Sigmoid colon (tissue), 7 donors: ENCODE results near the gene CACNB1. TPM values are rescaled to one million over a fixed set of nuclear protein-coding genes. Genes with fewer than 3 reads are reported as not detected.

Experiments
- DNase-seq: peaks from one replicate; pipeline ENCODE4 v3.0.0-alpha.2; 2019
- H3K27ac ChIP-seq, 4 donors: fragments of 200-600 bp; sonication (generic); one replicate each; pipeline ENCODE4 v1.5.1; 2016 to 2019; ENCODE audit warnings: mild to moderate bottlenecking in 1 of 4
- H3K27me3 ChIP-seq, 3 donors: fragments of 200-600 bp; sonication (generic); one replicate each; pipeline ENCODE4 v1.5.1; 2019; ENCODE audit warnings: mild to moderate bottlenecking in 1 of 3
- H3K36me3 ChIP-seq, 4 donors: fragments of 200-600 bp; sonication (generic); one replicate each; pipeline ENCODE4 v1.5.1; 2016 to 2019
- H3K4me1 ChIP-seq, 4 donors: fragments of 200-600 bp; sonication (generic); one replicate each; pipeline ENCODE4 v1.5.1; 2017 to 2019
- H3K4me3 ChIP-seq, 4 donors: fragments of 200-600 bp; sonication (generic); one replicate each; pipeline ENCODE4 v1.5.1; 2017 to 2019; ENCODE audit warnings: mild to moderate bottlenecking in 2 of 4, moderate library complexity in 1 of 4
- H3K9me3 ChIP-seq, 4 donors: fragments of 200-600 bp in 3 of 4; sonication (generic) in 3 of 4; one replicate each; pipeline versions ENCODE4 v1.5.1 to v1.6.1; 2013 to 2019
- CTCF ChIP-seq, 4 experiments: fragments of 450-650 bp in 3 of 4; fragments of 200-600 bp in 1 of 4; IDR thresholded peaks; one replicate each; pipeline ENCODE4 v1.5.1; 2016 to 2019; ENCODE audit warnings: antibody characterized with exemption in 4 of 4, mild to moderate bottlenecking in 3 of 4, moderate library complexity in 2 of 4
- EP300 ChIP-seq, 4 donors: sonication (generic); formaldehyde crosslinking; IDR thresholded peaks; one replicate each; pipeline ENCODE4 v1.6.1; 2017; ENCODE audit warnings: antibody characterized with exemption in 4 of 4
- POLR2A ChIP-seq, 2 donors: fragments of 450-650 bp; IDR thresholded peaks; one replicate each; pipeline ENCODE4 v1.6.1; 2016; ENCODE audit warnings: antibody characterized with exemption in 2 of 2, mild to moderate bottlenecking in 2 of 2, moderate library complexity in 2 of 2
- POLR2AphosphoS5 ChIP-seq, 4 donors: sonication (generic); formaldehyde crosslinking; IDR thresholded peaks; one replicate each; pipeline ENCODE4 v1.6.1; 2017; ENCODE audit warnings: antibody characterized with exemption in 4 of 4
- WGBS, 2 donors: extraction: QIAGEN DNeasy Blood & Tissue Kit; methylation state at CpG; one replicate each; pipeline ENCODE4 v1.1.7; 2013; 5-methylcytosine and 5-hydroxymethylcytosine counted together
- intact Hi-C: fragments of 100-400 bp; cut with DNase I; formaldehyde crosslinking; loops from one replicate; pipeline ENCODE4 v1.15.1; 2023
- polyA plus RNA-seq, 3 donors: library from polyadenylated mRNA; stranded (reverse); fragments of 200-250 nt; gene quantifications; one replicate each; pipeline ENCODE4 v1.2.3, GENCODE V29; 2013
- total RNA-seq, 4 donors: library from RNA; depleted of rRNA; stranded (reverse); fragments of >200 nt; gene quantifications; one replicate each; pipeline ENCODE4 v1.1.0, GENCODE V29; 2016
- donor health status: healthy with polysubstance abuse.
- donor health status: Bipolar disorder and iron deficiency.
- donor health status: healthy.

The CACNB1 gene
- total and polyA plus RNA-seq, 7 donors = 3.0 to 11.6 (median 7.6) TPM

- H3K9me3 ChIP-seq = no peaks in the 10 kb centered on the region
- H3K27me3 ChIP-seq = peaks cover 22 to 53% (median 38%) of the 10 kb centered on the region in 3 donors
- H3K4me3 ChIP-seq = peak overlapping the region in 2 of 4 donors; percentile 39 to 52
- WGBS, 2 donors = 23 to 39% methylated on average over 33 of the region's 33 CpGs
- H3K4me1 ChIP-seq = peaks cover 0 to 22% (median 20%) of the 10 kb centered on the region in 4 donors
- no peak for DNase-seq
- H3K27ac ChIP-seq = no peak overlapping the region
- intact Hi-C loops = no loop called here
- TF ChIP-seq CTCF (IDR thresholded peaks at IDR 0.05) (no peak), POLR2A (IDR thresholded peaks at IDR 0.05) (no peak), POLR2AphosphoS5 (IDR thresholded peaks at IDR 0.05) (no peak), EP300 (IDR thresholded peaks at IDR 0.05) (no peak)
- no peaks in the 10 kb centered on the region for H3K36me3 ChIP-seq
Observed at GRCh38 chr17:39223907-39224777, 26.7 kb upstream of the CACNB1 start.

- peaks cover 0 to 22% (median 20%) of the 10 kb centered on the region in 4 donors for H3K4me1 ChIP-seq
- H3K27ac ChIP-seq = no peak overlapping the region
- WGBS, 2 donors = 75 to 80% methylated on average over 9 of the region's 9 CpGs
- H3K27me3 ChIP-seq = peaks cover 22 to 44% (median 37%) of the 10 kb centered on the region in 3 donors
- intact Hi-C loops = no loop called here
- no peaks in the 10 kb centered on the region for H3K9me3 ChIP-seq
- H3K36me3 ChIP-seq = no peaks in the 10 kb centered on the region
- DNase-seq = no peak
- TF ChIP-seq EP300 (IDR thresholded peaks at IDR 0.05) (no peak), POLR2A (IDR thresholded peaks at IDR 0.05) (no peak)
- no peak overlapping the region for H3K4me3 ChIP-seq
Observed at GRCh38 chr17:39222866-39223834, 25.7 kb upstream of the CACNB1 start.

- H3K4me1 ChIP-seq = peaks cover 0 to 22% (median 20%) of the 10 kb centered on the region in 4 donors
- WGBS, 2 donors = 74 to 88% methylated on average over 7 of the region's 7 CpGs
- no peak overlapping the region for H3K27ac ChIP-seq
- intact Hi-C loops = no loop called here
- H3K27me3 ChIP-seq = peaks cover 22 to 44% (median 27%) of the 10 kb centered on the region in 3 donors
- no peak overlapping the region for H3K4me3 ChIP-seq
- no peak for DNase-seq
- no peaks in the 10 kb centered on the region for H3K36me3 ChIP-seq
- no peaks in the 10 kb centered on the region for H3K9me3 ChIP-seq
- TF ChIP-seq EP300 (IDR thresholded peaks at IDR 0.05) (no peak), CTCF (IDR thresholded peaks at IDR 0.05) (no peak), POLR2A (IDR thresholded peaks at IDR 0.05) (no peak), POLR2AphosphoS5 (IDR thresholded peaks at IDR 0.05) (no peak)
Observed at GRCh38 chr17:39222151-39222550, 24.7 kb upstream of the CACNB1 start.

- peaks cover 0 to 21% (median 20%) of the 10 kb centered on the region in 4 donors for H3K4me1 ChIP-seq
- 89 to 93% methylated on average over 6 of the region's 6 CpGs for WGBS, 2 donors
- no peaks in the 10 kb centered on the region for H3K36me3 ChIP-seq
- no peaks in the 10 kb centered on the region for H3K9me3 ChIP-seq
- H3K4me3 ChIP-seq = no peak overlapping the region
- intact Hi-C loops = no loop called here
- H3K27me3 ChIP-seq = peaks cover 21 to 43% (median 24%) of the 10 kb centered on the region in 3 donors
- H3K27ac ChIP-seq = no peak overlapping the region
- TF ChIP-seq EP300 (IDR thresholded peaks at IDR 0.05) (no peak), POLR2AphosphoS5 (IDR thresholded peaks at IDR 0.05) (no peak), CTCF (IDR thresholded peaks at IDR 0.05) (no peak)
- DNase-seq = no peak
Observed at GRCh38 chr17:39221572-39221971, 24.1 kb upstream of the CACNB1 start.
